ENCODE data around the gene MAP4K3.

Gene MAP4K3

GRCh38 chr2:39436592-39437521, at the start of gene MAP4K3:
Gene MAP4K3, minus strand, starts transcription at chr2:39437285. Its CDS starts 298 bp downstream, at chr2:39436987.
- peak; percentile 76 for DNase-seq (ENCODE audit: low spot score)

GRCh38 chr2:39486071-39486470, 49.0 kb upstream of the MAP4K3 start:
- no peak for DNase-seq (ENCODE audit: low spot score)

GRCh38 chr2:39484620-39485495, 47.8 kb upstream of the MAP4K3 start:
- no peak for DNase-seq (ENCODE audit: low spot score)

- DNase-seq (ENCODE audit: low spot score): no peak
Observed at GRCh38 chr2:39484206-39484605, 47.1 kb upstream of the MAP4K3 start.

- DNase-seq (ENCODE audit: low spot score): no peak
Observed at GRCh38 chr2:39483534-39483933, 46.4 kb upstream of the MAP4K3 start.

GRCh38 chr2:39481611-39482010, 44.5 kb upstream of the MAP4K3 start:
- no peak for DNase-seq (ENCODE audit: low spot score)

GRCh38 chr2:39479696-39480095, 42.6 kb upstream of the MAP4K3 start:
- DNase-seq (ENCODE audit: low spot score): no peak

- no peak for DNase-seq (ENCODE audit: low spot score)
Observed at GRCh38 chr2:39479053-39479670, 42.1 kb upstream of the MAP4K3 start.

GRCh38 chr2:39476524-39476923, 39.4 kb upstream of the MAP4K3 start:
- DNase-seq (ENCODE audit: low spot score): no peak

GRCh38 chr2:39475006-39475405, 37.9 kb upstream of the MAP4K3 start:
- no peak for DNase-seq (ENCODE audit: low spot score)

- no peak for DNase-seq (ENCODE audit: low spot score)
Observed at GRCh38 chr2:39470580-39470979, 33.5 kb upstream of the MAP4K3 start.

GRCh38 chr2:39469807-39470206, 32.7 kb upstream of the MAP4K3 start:
- DNase-seq (ENCODE audit: low spot score): no peak

- no peak for DNase-seq (ENCODE audit: low spot score)
Observed at GRCh38 chr2:39468579-39469451, 31.7 kb upstream of the MAP4K3 start.

- DNase-seq (ENCODE audit: low spot score): no peak
Observed at GRCh38 chr2:39466311-39466710, 29.2 kb upstream of the MAP4K3 start.

- no peak for DNase-seq (ENCODE audit: low spot score)
Observed at GRCh38 chr2:39464864-39465263, 27.8 kb upstream of the MAP4K3 start.

GRCh38 chr2:39455826-39456225, 18.7 kb upstream of the MAP4K3 start:
- DNase-seq (ENCODE audit: low spot score): no peak

- DNase-seq (ENCODE audit: low spot score): no peak
Observed at GRCh38 chr2:39452396-39452795, 15.3 kb upstream of the MAP4K3 start.

- DNase-seq (ENCODE audit: low spot score): no peak
Observed at GRCh38 chr2:39451954-39452353, 14.9 kb upstream of the MAP4K3 start.

- no peak for DNase-seq (ENCODE audit: low spot score)
Observed at GRCh38 chr2:39448169-39448502, 11.1 kb upstream of the MAP4K3 start.

GRCh38 chr2:39447266-39448168, 10.4 kb upstream of the MAP4K3 start:
- no peak for DNase-seq (ENCODE audit: low spot score)

All from CD4-positive, alpha-beta T cell treated with Interleukin-15 for 4 hours (primary cell).